Hepatocyte (in vitro differentiated cells): ENCODE measurements around the gene TRIM64C.
"Not testable (repeated sequence)": the region's sequence is repeated elsewhere in the genome, so short reads cannot be mapped to it uniquely, and the experiment has no call there.

Experiments used
- CTCF ChIP-seq: fragments of 200-600 bp; sonication (generic); IDR thresholded peaks from 2 replicates; pipeline ENCODE4 v1.5.1; 2016; ENCODE audit warnings: antibody characterized with exemption, mild to moderate bottlenecking; ENCODE audit not compliant: poor library complexity
- EZH2 ChIP-seq: fragments of 200-600 bp; sonication (generic); IDR thresholded peaks from 2 replicates; pipeline ENCODE4 v1.6.1; 2016; ENCODE audit warnings: antibody characterized with exemption, mild to moderate bottlenecking, borderline replicate concordance

- not testable (repeated sequence) for TF ChIP-seq CTCF, EZH2
These were observed 11.0 kb upstream of the TRIM64C start for GRCh38 chr11:49069897-49070296.
